HuH-7.5 (cell line): Measurements from ENCODE around the gene ZNF648.
"Not testable (repeated sequence)": the region's sequence is repeated elsewhere in the genome, so short reads cannot be mapped to it uniquely, and the experiment has no call there.

Source experiments
- DNase-seq: peaks from one replicate; pipeline ENCODE4 v3.0.0; 2011; ENCODE audit warnings: low spot score

ZNF648 gene

DNA sequence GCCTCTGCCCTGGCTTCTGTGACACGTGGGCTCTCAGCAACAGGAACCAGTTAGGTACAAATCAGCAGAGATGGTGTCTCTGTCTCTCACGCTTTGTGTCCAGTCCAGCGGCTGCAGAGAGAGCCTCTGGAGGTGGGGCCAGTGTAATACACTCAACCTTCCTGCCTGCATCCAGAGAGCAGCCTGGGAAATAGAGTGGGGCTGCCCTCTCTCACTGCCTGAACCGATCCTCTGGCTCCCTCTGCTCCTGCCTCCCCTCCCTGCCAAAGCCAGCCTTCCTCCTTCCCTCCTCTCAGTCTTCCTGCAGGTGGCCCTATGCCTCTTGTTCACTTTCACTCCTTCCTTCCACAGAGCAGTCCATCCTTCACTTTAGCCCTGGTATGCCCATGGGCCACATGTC is at the start of gene ZNF648:
TSS of gene ZNF648 (minus strand) at position 119 of the 400 bp plus-strand sequence. CDS start 3,702 bp downstream, outside the sequence.
- DNase-seq: no peak

- no peak for DNase-seq
Observed at GRCh38 chr1:182110635-182111034, 49.1 kb upstream of the ZNF648 start.

DNA sequence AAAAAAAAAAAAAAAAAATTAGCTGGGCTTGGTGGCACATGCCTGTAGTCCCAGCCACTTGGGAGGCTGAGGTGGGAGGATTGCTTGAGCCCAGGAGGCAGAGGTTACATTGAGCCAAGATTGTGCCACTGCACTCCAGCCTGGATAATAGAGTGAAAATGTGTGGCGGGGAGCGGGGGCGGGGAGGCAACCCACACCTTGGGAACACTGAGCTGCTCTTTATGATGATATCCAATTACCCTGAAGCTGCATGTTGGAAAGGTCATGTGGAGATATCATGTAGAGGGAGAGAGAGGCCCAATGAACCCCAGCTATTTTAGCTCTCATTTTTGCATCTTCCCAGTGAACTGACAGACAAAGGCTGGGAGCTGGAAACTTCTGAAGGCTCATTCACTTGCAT is 48.3 kb upstream of the ZNF648 start:
- DNase-seq: no peak

DNA sequence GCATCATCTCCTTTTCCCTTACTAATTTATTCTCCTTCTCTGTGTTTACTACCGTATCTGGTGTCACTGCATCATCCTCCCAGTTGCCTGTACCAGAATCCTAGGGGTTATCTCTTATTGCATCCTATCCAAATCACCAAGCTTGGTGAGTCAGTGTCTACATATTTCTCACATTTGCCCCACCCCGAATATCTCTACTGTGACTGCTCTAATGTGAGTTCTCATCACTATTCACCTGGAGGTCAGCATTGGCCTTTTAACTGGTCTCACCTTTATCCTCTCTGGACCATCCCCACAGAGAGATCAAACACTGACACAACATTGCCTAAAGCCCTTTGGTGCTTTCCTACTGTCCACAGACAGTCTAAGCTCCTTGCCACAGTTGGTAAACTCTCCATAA is 45.7 kb upstream of the ZNF648 start:
- DNase-seq: no peak

- no peak for DNase-seq
Observed at GRCh38 chr1:182102043-182102416, 40.5 kb upstream of the ZNF648 start.

DNA sequence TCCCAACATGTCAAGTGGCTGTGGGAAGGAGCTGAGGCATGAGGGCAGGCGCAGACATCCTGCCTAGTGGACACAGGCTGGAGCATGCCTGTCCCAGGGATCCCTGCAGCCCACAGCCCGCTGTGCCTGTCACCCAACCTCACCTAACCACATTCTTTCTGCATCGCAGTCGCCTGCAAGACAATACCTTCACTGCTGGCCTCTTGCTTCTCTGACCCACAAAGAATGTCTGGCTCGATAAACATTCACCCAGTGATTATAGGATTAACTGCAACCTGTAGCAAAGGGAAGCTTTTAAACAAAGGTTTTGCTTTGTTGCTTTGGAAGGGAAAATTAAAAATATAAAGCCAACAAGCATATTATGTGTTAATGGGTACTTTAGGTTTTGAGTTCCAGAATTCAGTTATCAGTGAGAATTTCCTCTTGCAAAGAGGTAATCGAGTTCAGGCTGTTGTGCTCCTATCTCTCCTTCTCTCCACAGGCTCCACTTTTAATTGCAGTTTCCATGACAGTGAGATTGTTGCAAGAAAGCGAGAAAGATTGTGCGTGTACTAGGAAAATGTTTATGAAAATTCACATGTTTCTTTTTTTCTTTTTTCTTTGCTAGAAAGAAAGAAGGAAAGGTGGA is 40.0 kb upstream of the ZNF648 start:
- DNase-seq: no peak

DNA sequence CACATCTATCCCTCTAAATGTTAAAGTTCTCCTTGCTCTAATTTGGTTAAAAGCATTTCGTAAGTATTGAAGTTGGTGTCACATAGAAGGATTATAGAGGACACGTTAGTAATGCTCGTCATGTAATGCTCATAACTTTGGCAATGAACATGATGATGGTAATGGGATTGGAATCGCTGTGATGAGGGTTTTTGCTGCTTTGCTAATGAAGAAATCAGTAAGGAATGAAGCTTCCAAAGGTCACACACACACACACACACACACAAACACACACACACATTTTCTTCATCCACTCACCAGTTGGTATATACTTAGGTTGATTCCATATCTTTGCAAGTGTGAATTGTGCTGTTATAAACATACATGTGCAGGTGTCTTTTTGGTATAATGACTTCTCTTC is 36.8 kb upstream of the ZNF648 start:
- DNase-seq: no peak

- DNase-seq: no peak
Observed at GRCh38 chr1:182095946-182096345, 34.4 kb upstream of the ZNF648 start.

GRCh38 chr1:182094514-182095005 is 33.0 kb upstream of the ZNF648 start:
- not testable (repeated sequence) for DNase-seq

GRCh38 chr1:182093781-182094180 is 32.3 kb upstream of the ZNF648 start:
- DNase-seq: no peak

DNA sequence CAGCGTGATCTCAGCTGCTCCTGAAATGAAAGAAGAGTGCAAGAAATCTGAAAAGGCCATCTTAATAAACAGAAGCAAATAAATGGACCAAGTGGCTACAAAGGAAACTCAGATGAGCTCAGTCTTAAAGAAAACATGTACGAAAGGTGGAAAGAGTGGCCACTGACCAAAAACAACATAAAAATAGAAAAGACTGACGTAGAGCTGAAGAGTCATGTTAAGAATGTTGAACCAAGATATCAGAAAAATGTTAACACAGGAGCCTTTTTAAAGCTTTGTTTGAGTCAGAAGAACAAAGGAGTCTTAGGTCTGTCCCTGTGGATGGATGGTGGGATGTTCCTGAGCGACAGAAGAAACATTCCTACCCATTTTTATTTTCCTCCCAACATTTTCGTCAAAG is 30.8 kb upstream of the ZNF648 start:
- DNase-seq: no peak

GRCh38 chr1:182091083-182091482 is 29.6 kb upstream of the ZNF648 start:
- DNase-seq: no peak

GRCh38 chr1:182087719-182088350 is 26.3 kb upstream of the ZNF648 start:
- DNase-seq: no peak

- DNase-seq: no peak
Observed at GRCh38 chr1:182087304-182087703, 25.8 kb upstream of the ZNF648 start.

GRCh38 chr1:182086620-182087019 is 25.1 kb upstream of the ZNF648 start:
- DNase-seq: no peak

DNA sequence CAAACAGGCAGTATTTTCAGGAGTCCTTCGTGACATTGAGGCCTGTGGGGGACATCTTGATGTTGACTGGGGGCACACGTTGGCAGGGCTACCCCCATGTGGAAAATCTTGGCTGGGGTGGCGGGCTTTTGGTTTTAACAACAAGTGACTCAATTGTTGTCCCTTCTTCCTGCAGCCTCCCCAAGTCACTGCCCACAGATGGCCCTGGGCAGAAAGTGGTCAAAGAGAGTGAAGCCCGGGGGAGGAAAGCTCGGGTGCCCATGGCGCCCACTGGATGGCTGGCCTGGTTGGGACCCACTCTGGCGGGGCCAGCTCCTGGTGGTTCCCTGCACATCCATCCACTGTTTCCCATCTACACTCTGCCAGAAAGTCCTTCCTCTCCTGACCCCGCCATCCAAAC is 24.6 kb upstream of the ZNF648 start:
- no peak for DNase-seq

- no peak for DNase-seq
Observed at GRCh38 chr1:182085726-182086125, 24.2 kb upstream of the ZNF648 start.

DNA sequence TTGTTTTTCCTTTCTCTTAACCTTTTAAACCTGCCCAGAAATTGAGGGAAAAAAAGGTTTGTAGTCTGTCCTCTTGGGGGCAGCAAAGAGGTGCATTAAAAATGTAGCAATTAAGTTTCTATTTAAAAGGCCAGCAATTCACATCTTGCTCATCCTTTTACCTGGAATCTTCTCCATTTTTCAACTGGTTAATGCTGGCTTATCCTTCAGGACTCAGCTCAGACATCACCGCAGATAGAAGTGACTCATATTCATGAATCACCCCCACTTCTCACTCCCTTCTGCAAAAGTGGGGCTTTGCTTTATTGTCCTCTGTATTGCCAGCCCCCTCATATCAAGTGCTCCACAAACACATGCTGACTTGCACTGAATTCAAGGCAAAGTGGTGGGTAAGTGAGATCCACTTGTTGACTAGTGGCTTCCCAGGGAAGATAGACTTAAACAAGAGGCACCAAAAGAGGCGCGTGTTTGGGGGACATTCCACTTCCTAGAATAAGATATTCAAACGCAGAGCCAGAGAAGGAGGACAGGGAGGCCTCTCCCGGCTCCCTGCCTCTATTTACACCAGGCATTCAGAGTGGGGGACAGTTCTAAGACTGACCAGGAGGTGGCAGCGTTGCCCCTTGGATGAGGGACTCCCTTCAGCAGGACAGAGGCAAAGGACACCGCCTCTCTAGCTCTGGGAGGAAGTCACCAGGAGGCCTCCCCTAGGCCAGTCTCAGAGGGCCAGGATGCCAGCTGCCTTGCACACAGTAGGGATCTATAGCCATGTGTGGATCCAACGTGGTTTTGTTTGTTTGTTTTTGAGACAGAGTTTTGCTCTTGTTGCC is 23.2 kb upstream of the ZNF648 start:
- peak; percentile 62 for DNase-seq

DNA sequence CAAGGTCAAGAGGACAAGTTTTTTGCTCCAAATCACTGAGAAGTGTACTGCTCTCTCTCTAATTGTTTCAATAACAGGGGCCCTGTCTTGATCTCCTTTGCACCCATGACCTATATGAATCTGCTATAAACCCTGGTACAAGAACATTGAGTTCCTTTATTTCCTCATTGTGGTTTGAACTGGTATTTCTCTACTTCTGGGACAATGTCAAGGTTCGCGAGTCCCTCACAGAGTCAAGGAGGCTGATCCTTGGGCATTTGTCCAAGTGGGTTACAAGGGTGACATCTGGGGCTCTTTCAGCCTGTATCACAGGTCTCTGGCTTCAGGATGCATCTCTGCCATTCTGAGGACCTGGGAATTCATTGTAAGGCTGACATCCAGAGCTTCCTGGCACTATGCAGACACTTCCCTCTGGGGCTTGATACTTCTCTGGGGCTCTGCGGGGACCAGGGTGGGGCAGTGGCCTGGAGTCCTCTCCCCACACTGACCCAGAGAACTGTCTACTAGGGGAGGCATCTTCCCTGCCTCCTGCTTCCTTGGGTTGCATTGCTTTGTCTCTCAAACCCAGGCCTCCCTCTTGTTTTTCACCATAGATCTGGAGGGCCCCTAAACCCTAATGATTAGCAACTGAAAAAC is 22.5 kb upstream of the ZNF648 start:
- no peak for DNase-seq

DNA sequence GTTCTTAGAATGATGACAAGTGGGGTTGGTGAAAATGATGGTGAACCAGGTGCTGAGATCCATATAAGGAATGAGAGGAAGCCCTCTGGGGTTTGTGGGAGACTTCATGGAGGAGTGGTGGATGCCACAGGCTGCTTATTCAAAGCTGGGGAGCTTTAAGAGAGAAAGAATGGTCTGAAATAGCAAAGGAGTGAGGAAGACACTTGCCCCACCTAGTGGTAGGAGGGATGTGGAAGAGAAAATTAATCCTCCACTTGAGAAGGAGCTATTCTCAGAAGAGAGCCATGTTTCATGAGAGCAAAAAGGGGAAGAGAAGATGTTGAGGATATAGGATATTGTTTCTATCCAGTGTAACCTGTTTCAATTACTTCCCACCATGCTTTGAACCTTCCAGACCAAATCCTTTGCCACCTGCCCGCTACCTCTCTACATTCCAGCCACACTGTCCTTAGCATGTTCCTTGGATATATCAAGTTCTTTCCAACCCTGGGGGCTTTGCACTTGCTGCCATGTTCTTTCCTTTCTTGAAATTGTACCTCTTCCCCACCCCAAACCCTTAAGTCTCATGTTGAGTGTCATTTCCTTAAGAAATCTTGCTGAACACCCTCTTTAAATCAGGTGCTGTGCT is 19.6 kb upstream of the ZNF648 start:
- no peak for DNase-seq

- DNase-seq: no peak
Observed at GRCh38 chr1:182080040-182080439, 18.5 kb upstream of the ZNF648 start.

DNA sequence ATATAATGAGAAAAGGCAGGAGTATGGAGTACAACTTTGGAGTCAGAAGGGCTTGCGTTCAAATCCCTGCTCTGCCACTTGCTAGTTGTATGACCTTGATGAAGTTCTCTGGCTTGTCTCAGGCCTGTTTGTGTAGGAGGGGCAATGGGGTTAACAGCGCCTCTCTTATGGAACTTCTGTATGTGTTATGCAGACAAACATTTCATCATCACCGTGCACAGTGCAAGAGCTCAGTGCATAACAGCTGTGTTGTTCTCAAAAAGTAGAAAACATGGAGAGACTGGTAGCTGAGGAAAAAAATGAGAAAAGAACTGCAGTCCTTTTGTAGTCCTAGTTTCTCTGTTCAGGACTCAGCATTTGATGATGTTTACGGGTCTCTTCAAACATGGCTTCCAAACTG is 10.4 kb upstream of the ZNF648 start:
- DNase-seq: no peak
